Measurements from ENCODE around the gene SLC25A25.
"Not testable (repeated sequence)": the region's sequence is repeated elsewhere in the genome, so short reads cannot be mapped to it uniquely, and the experiment has no call there.

Gene SLC25A25

DNA sequence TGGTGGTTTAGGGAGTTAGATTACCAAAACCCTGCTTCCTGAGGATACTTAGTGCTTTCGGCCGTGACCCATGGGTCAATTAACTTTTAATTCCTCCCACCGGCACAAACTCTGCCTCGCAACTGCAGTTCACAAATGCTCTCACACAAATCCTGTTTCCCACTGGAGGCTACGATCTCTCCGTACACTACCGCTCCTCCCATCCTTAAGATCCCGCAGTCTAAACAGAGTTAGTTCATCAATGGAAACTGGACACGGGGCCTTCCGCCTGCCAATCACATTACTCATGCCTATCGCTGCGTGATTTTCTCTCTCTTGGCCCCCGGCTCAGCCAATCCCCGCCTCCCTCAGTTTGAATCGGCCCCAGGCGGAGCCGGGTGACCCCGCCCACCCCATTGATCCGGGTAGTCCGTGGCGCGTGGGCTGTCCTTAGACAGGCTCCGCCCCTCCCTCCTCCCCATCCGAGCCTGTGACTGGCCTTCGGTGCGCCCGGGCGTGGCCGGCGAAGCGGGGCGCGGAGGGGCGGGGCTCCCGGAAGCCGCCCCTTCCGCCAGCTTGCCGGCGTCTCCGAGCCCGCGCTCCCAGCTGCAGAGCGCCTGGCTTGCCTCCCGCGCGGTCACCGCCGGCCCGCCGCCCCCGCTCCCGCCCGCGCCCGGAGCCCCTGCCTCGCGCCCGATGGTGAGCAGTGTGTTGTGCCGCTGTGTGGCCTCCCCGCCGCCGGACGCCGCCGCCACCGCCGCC lies at the start of gene SLC25A25:
TSS of gene SLC25A25 (plus strand) at position 588 of the 741 bp plus-strand sequence. CDS start at position 676, 88 bp downstream.
- H3K4me3 ChIP-seq (ENCODE audit: low read depth, low read length) = peak within 1 kb of the TSS; percentile 76

DNA sequence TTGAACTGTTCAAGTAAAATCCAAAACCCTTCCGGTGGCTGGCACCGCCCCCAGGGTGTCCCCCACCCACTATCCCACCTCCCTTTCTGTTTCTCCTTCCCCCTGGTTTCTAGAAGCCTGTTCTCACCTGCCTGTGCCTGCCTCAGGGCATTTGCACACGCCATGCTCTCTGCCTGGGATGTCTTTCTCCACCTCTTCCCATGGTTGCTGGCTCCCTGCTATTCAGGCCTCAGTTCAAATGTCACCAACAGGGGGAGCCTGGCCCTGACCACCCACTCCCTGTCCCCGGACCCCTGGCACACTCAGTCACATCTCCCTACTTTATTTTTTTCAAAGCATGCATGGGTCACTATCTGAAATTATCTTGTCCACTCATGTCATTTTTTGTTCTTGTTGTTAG lies 47.3 kb upstream of the SLC25A25 start:
- H3K4me3 ChIP-seq (ENCODE audit: low read depth, low read length) = no peak overlapping the region

DNA sequence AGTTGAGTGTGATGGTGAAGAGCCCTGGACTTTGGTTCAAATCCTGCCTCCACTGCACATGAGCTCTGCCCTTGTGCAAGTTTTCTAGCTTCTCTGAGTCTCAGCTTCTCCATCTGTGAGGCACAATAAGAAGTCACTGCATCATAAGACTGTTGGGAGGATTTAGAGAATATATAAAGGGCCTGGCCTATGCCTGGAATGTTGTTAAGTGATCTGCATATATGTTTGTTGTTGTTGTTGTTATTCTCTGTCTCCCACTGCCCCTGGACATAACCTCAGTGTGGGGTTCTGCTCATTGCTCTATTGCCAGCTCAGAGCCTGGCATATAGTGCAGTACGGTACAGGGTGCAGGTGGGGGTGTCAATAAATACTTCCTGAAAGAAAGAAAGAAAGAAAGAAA lies 46.9 kb upstream of the SLC25A25 start:
- no peak overlapping the region for H3K4me3 ChIP-seq (ENCODE audit: low read depth, low read length)

DNA sequence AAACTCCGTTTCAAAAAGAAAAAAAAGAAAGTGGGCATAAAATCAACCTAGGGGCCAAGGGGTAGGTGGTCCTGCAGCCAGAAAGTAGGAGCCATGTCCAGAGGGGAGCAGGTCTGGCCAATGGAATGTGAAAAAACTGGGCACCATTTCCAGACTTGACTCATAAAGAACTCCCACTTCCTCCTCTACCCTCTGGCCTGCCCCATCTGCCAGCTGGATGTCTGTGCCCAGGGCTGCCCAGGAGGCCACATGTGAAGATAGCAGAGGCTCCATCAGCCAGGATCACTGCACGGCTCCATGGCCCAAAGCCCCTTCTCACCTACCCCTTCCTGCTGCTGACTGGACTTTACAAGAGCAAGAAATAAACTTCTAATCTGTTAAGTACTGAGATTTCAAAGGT lies 45.1 kb upstream of the SLC25A25 start:
- H3K4me3 ChIP-seq (ENCODE audit: low read depth, low read length) = no peak overlapping the region

DNA sequence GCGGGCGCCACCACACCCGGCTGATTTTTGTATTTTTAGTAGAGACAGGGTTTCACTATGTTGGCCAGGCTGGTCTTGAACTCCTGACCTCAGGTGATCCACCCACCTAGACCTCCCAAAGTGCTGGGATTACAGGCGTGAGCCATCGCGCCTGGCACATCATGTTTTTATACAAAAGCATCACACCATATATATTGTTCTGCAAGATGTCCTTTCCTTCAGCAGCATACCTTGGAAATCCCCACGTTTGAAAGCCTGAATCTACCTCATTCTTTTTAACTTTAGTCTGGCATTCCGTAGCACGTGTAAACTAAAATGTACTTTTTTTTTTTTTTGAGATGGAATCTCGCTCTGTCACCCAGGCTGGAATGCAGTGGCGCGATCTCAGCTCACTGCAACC lies 44.4 kb upstream of the SLC25A25 start:
- not testable (repeated sequence) for H3K4me3 ChIP-seq (ENCODE audit: low read depth, low read length)

DNA sequence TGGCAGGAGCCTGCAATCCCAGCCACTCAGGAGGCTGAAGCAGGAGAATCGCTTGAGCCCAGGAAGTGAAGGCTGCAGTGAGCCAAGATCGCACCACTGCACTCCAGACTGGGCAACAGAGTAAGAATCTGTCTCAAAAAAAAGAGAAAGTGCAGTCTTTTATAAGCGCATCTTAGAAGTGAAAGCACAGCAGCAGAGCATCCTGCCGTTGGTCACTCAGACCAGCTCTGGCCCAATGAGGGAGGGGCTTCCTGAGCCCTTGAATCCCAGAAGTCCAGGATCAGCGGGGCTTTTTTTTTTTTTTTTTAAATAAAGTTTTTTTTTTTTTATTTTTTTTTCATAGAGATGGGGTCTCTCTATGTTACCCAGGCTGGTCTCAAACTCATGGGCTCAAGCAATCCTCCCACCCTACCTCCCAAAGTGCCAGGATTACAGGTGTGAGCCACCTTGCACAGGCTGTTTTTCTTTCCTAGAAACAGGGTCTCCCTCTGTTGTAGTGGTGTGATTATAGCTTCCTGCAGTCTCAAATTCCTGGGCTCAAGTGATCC lies 43.2 kb upstream of the SLC25A25 start:
- H3K4me3 ChIP-seq (ENCODE audit: low read depth, low read length) = no peak overlapping the region

DNA sequence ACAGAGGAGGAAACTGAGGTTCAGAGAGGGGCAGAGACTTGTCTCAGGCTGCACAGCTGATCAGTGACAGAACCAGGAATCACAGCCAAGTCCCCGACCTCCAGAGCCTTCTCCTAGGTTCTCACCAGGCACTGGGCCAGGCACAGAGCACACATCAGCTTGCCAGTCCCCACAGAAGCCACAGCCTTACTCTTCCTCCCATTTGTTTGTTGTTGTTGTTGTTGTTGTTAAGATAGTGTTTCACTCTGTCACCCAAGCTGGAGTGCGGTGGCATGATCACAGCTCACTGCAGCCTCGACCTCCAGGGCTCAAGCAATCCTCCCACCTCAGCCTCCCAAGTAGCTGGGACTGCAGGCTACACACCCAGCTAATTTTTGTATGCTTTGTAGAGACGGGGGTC lies 42.3 kb upstream of the SLC25A25 start:
- no peak overlapping the region for H3K4me3 ChIP-seq (ENCODE audit: low read depth, low read length)

DNA sequence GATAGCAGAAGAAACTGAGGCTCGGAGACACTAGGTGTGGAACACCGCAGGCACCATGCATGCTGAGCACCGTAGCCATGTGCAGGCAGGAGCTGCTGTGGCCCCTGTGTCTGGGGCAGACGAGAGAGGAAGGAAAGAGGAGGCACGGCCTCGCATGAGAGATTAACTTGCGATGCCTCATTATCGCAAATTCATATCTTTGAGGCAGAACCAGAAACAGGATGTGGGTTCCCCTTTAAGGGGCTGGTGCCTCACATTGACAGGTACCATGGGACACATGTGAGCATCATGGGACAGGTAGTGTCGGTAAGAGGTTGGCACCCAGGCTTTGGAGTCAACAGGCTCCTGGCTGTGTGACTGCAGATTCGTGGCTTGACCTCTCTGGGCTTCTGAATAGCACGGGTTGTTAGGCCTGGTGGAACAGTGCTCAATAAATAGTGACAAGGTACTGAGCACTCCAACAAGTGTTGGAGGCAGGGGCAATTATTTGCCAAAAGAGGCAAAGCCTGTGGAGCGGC lies 41.7 kb upstream of the SLC25A25 start:
- H3K4me3 ChIP-seq (ENCODE audit: low read depth, low read length) = no peak overlapping the region

DNA sequence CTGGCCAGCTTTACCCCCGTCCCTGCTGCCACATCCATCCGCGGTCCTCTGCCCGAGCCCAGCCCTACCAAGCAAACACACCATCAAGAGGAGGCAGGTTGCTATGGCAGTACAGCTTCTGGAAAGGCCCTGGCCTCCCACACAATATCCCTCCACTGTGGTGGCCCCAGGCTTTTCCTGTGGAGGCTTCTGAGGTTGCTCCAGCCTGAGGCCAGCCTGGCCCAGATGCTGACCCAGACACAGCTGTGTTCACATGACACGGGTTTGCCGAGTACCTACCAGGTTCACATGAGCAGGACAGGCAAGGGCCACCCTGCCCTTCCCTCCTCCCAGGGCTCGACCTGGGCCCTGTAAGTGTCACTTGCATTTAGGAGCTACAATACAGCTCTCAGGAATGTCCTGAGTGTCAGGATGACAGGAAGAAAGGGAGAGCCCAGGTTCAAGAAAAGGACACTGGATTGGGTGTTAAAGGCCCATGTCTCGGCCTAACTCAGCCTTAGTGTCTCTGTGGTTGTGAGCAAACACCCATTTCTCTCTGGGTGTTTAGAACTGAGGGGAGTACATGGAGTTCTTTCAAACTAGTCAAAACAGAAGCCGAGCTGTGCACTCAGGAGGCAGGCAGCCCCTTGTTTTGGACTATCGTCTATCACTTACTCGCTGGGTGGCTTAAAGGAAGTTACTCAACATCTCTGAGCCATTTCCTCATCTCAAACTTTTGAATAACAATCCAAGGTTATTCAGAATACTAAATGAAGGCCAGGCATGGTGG lies 41.1 kb upstream of the SLC25A25 start:
- H3K4me3 ChIP-seq (ENCODE audit: low read depth, low read length) = no peak overlapping the region

DNA sequence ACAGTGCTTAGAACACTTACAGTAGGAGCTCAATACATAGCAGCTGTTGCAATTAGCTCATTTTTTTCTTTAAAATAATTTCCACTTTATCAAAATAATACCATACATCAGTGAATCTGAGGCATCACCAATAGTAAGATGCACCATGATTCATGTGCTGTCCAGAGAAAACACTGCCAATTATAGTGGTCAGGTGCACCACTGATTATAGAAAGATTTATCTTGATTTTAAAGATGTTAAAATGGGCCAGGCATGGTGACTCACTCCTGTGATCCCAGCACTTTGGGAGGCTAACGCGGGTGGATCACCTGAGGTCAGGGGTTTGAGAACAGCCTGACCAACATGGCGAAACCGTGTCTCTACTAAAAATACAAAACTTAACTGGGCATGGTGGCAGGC lies 40.3 kb upstream of the SLC25A25 start:
- H3K4me3 ChIP-seq (ENCODE audit: low read depth, low read length) = no peak overlapping the region

DNA sequence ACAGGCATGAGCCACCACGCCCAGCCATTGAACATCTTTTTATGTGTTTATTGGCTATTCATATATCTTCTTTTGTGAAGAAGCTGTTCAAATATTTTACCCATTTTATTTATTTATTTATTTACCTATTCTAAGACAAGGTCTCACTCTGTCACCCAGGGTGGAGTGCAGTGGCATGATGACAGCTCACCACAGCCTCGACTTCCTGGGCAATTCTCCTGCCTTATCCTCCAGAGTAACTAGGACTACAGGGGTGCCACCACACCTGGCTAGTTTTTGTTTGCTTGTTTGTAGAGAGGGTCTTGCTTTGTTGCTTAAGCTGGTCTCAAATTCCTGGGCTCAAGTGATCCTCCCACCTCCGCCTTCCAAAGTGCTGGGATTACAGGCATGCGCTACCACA lies 34.4 kb upstream of the SLC25A25 start:
- no peak overlapping the region for H3K4me3 ChIP-seq (ENCODE audit: low read depth, low read length)

DNA sequence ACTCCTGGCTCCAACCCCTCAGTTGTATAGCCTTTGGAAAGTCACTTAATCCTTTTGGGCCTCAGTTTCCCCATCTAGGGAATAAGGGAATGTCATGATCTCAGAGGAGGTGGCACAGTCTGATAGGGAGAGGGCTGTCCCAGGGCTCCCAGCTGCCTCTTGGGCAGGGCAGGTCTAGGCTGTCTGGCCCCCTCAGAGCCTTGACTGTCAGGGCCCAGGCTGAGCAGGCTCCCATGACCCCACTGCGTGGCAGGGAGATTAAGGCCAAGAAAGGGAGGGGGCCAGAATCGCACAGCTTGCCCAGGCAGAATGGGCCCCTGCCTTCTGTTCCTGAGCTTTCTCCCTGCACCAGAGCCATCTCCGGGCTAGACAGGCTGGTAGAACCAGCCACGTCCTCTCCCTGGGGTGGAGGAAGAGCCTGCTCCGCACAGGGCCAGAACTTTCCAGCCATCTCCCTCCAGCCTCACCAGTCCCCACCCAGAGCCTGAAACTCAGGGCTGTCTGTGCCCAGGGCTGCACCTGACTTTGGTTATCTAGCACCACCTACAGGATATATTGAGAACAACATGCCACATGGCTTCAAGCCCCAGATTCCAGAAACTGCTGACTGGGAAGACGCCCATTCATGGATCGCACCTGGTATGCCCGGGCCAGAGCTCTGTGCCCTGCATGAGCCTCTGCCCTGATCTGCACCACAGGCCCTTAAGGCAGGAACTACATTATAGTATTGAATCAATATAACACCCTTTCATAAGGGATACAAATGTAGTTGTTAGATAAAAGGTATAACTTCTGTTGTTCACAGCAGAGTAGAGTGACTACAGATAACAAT lies 33.0 kb upstream of the SLC25A25 start:
- no peak overlapping the region for H3K4me3 ChIP-seq (ENCODE audit: low read depth, low read length)

DNA sequence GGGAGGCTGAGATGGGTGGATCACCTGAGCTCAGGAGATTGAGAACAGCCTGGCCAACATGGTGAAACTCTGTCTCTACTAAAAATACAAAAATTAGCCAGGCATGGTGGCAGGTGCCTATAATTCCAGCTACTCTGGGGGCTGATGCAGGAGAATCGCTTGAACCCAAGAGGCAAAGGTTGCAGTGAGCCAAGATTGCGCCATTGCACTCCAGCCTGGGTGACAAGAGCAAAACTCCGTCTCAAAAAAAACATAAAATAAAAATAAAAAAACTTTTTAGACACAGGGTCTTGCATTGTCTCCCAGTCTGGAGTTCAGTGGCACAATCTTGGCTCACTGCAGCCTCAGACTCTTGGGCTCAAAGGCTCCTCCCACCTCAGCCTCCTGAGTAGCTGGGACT lies 31.5 kb upstream of the SLC25A25 start:
- H3K4me3 ChIP-seq (ENCODE audit: low read depth, low read length) = not testable (repeated sequence)

DNA sequence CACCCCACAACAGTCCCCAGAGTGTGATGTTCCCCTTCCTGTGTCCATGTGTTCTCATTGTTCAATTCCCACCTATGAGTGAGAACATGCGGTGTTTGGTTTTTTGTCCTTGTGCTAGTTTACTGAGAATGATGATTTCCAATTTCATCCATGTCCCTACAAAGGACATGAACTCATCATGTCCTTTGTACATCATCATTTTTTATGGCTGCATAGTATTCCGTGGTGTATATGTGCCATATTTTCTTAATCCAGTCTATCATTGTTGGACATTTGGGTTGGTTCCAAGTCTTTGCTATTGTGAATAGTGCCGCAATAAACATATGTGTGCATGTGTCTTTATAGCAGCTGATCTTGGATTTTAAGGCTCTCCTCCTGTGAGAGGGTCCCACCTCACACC lies 27.2 kb upstream of the SLC25A25 start:
- not testable (repeated sequence) for H3K4me3 ChIP-seq (ENCODE audit: low read depth, low read length)

DNA sequence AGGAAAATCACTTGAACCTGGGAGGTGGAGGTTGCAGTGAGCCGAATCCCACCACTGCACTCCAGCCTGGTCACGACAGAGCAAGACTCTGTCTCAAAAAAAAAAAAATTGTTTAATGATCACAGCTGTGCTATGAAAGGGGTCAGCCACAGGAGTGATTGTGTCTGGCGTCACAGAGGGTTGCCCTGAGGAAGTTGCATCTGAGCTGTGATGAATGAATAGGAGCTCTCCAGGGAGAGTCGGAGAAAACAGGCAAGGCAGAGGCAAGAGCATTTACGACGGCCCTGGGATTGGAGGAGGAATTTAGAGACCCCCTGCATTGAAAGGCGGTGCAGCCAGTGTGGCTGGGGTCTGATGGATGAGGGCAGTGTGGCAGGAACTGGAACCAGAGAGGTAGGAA lies 26.0 kb upstream of the SLC25A25 start:
- H3K4me3 ChIP-seq (ENCODE audit: low read depth, low read length) = no peak overlapping the region

DNA sequence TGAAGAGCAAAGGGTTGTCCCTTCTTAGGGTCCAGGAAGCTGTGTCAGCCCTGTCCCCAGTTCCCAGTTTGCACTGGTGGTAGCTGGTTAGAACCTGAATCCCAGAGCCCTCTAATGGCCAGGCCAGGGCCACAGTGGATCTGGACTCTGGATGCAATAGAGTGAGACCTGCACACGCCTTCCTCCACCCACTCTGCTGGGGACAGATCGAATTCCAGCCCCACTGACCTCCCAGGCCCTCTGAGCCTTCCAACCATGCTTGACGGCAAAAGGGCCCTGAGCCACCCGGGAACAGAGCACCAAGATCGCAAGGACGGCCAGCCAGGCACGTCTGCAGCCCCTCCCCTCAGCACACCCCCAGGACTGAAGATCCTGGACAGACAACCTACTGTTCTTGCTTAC lies 24.6 kb upstream of the SLC25A25 start:
- H3K4me3 ChIP-seq (ENCODE audit: low read depth, low read length) = no peak overlapping the region

DNA sequence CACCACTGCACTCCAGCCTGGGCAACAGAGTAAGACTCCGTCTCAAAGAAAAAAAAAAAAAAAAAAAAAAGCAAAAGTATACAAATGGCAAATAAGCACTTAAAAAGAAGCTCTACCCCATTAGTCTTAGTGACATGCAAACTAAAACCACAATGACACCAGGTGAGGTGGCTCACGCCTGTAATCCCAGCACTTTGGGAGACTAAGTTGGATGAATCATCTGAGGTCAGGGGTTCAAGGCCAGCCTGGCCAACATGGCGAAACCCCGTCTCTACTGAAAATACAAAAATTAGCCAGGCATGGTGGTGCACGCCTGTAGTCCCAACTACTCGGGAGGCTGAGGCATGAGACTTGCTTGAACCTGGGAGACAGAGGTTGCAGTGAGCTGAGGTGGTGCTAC lies 22.6 kb upstream of the SLC25A25 start:
- H3K4me3 ChIP-seq (ENCODE audit: low read depth, low read length) = not testable (repeated sequence)

DNA sequence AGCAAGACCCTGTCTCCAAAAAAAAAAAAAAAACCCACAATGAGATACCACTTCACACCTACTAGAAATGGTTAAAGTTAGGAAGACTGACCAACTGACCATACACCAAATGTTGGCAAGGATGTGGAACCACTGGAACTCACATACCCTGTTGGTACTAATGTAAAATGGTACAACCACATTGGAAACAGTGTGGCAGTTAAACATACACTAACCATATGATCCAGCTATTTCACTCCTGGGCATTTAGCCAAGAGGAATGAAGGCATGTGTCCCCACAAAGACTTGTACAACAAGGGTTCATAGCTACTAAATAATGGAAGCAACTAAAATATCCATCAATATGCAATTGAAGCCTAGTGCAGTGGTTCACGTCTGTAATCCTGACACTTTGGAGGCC lies 22.2 kb upstream of the SLC25A25 start:
- no peak overlapping the region for H3K4me3 ChIP-seq (ENCODE audit: low read depth, low read length)

DNA sequence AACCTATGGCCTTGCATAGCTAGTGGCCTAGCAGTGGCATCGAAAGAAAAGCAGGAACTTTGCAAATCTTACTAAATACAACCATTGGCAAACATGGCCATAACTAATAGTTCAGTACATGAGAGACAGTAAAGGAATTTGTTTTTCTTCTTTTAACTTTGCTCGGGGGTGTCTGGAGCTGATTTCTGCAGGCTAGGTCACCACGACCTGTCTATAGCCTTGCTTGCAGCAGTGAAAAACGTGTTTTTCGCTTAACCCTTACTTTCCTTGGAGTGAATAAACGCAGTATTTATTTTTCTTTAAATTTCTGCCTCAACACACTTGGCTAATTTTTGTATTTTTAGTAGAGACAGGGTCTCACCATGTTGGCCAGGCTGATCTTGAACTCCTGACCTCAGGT lies 20.8 kb upstream of the SLC25A25 start:
- no peak overlapping the region for H3K4me3 ChIP-seq (ENCODE audit: low read depth, low read length)

DNA sequence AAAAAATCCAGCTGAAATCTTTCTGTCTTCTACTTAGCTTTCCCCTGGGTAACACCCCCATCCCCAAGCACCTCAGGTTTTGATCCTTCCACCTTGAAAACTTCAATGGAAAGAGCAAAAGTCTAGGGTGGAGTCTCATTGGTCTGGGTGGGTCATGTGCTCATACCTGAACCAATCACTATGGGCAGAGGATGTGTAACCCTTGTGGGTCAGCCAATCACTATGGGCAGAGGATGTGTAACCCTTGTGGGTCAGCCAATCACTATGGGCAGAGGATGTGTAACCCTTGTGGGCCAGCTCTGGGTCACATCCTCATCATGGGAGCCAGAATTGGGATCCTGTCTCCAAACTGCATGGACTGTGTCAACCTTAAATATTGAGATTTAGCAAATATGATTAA lies 19.4 kb upstream of the SLC25A25 start:
- H3K4me3 ChIP-seq (ENCODE audit: low read depth, low read length) = no peak overlapping the region

DNA sequence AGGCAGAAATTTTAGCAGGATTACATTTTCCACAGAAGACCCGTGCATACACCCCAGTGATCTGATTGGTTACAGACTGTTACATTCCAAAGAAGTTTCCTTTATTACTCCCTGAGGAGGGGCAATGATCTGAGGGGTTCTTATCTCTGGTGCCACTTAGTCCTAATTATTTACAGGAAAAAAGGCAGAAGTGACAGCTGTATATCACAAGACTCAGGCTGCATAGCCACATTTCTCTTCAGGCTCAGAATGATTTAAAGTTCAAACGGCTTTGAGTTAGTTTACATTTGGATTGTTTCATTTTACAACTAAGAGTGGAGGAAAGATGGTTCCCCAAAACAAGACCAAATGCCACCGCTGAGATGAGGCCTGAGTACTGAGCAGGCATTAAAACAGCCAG lies 18.2 kb upstream of the SLC25A25 start:
- no peak overlapping the region for H3K4me3 ChIP-seq (ENCODE audit: low read depth, low read length)
